ENCODE results near the gene CCDC186.
"Not testable (repeated sequence)": the region's sequence is repeated elsewhere in the genome, so short reads cannot be mapped to it uniquely, and the experiment has no call there.

Gene CCDC186

DNA sequence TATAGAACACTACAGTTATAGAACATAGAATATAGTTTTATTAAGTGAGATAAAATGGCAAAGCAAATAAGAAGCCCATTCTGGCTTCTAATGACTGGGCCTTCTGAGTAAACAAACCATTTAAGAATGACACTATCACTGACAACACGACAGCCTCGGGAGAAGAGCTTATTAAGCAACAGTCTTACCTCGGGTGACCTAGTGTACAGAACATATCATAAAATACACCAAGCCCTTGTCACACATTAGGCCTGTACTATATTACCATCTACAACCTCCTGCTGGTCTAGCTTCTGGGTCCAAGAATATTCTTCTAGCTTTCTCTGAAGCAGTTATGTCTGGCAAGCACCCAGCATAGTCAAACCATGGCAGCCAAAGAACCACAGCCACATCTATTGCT lies 32.0 kb downstream of the CCDC186 start:
- TF ChIP-seq POLR2AphosphoS5 (IDR thresholded peaks at IDR 0.05; ENCODE audit: low read depth, low read length) (no peak), TAF1 (IDR thresholded peaks at IDR 0.05; ENCODE audit: borderline replicate concordance, low read depth, low read length) (no peak), POLR2A (IDR thresholded peaks at IDR 0.05; ENCODE audit: low read depth, low read length) (no peak)

DNA sequence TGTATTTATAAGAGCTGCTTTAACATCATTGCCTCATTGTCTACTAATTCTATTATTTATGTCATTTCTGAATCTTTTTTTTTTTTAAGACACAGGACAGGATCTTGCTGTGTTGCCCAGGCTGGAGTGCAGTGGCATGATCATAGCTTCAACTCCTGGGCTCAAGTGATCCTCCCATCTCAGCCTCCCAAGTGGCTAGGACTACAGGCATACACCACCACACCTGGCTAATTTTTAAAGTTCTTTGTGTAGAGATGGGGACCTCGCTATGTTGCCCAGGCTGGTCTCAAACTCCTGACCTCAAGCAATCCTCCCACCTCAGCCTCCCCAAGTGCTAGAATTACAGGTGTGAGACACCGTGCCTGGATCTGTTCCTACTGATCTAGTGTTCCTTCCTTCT lies 33.2 kb downstream of the CCDC186 start:
- not testable (repeated sequence) for FAIRE-seq; DNase-seq (ENCODE audit: insufficient read length)

More for the DNA sequence above, 32.0 kb downstream of the CCDC186 start:
- FAIRE-seq (no peak), DNase-seq (ENCODE audit: insufficient read length) (no peak)

DNA sequence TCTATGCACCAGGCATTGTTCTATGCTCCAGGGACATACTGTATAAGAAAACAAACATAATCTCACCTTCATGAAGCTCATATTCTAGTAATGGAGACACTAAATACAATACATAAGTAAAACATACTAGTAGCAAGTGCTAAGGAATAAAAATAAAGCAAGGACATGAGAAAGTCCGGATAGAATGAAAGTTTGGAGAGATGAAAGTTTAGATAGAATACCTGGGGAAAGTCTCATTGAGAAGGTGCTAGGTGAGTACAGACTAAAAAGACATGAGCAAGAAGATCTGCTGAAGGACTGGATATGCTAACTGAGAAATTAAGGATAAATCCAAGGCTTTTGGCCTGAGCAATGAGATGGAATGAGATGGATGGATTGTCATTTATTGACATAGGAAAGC lies 34.0 kb downstream of the CCDC186 start:
- no peak for FAIRE-seq
- DNase-seq (ENCODE audit: insufficient read length): no peak

DNA sequence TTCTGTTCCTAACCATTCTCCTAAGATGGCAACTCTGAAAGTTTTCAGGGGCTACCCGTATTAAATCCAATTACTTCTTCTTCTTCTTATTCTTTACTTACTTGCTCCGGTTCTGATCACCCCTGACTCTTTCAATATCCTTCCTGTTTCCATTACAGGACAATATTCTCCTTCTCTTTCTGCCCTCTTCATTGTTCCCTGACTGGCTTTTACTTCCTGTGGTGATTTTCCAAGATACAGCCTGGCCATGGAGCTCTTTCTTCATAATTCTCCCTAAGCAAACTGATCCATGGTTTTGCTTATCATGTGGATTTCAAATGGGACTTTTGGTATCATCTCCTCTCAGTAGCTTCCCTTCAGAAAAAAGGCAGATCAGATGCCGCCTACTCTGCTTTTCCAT lies 35.4 kb downstream of the CCDC186 start:
- FAIRE-seq (no peak), DNase-seq (ENCODE audit: insufficient read length) (no peak)
- TF ChIP-seq TAF1 (IDR thresholded peaks at IDR 0.05; ENCODE audit: borderline replicate concordance, low read depth, low read length) (no peak), POLR2A (IDR thresholded peaks at IDR 0.05; ENCODE audit: low read depth, low read length) (no peak), POLR2AphosphoS5 (IDR thresholded peaks at IDR 0.05; ENCODE audit: low read depth, low read length) (no peak)

More for the DNA sequence above, 34.0 kb downstream of the CCDC186 start:
- TF ChIP-seq POLR2A (IDR thresholded peaks at IDR 0.05; ENCODE audit: low read depth, low read length): no peak
- no peak for TF ChIP-seq TAF1 (IDR thresholded peaks at IDR 0.05; ENCODE audit: borderline replicate concordance, low read depth, low read length)
- no peak for TF ChIP-seq POLR2AphosphoS5 (IDR thresholded peaks at IDR 0.05; ENCODE audit: low read depth, low read length)

DNA sequence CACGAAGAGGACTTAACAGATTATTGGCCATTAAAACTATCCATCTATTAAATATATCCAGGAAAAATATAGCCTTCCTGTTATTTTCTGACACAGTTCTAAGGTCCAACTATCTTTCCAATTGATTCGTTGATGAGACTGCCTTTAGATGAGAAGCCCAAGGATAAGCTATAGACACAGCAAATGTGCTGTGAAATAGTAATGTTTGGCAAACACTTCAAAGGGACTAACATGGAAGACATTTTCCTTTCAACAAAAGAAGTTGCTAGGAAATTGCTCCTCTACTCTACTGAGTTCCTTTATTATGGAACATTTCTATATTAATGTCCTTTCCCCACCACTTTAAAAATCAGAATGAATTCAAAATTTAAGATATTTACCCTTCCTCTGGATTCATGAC lies 38.5 kb downstream of the CCDC186 start:
- TF ChIP-seq TAF1 (IDR thresholded peaks at IDR 0.05; ENCODE audit: borderline replicate concordance, low read depth, low read length) (no peak), POLR2A (IDR thresholded peaks at IDR 0.05; ENCODE audit: low read depth, low read length) (no peak), POLR2AphosphoS5 (IDR thresholded peaks at IDR 0.05; ENCODE audit: low read depth, low read length) (no peak)
- FAIRE-seq (no peak), DNase-seq (ENCODE audit: insufficient read length) (no peak)

DNA sequence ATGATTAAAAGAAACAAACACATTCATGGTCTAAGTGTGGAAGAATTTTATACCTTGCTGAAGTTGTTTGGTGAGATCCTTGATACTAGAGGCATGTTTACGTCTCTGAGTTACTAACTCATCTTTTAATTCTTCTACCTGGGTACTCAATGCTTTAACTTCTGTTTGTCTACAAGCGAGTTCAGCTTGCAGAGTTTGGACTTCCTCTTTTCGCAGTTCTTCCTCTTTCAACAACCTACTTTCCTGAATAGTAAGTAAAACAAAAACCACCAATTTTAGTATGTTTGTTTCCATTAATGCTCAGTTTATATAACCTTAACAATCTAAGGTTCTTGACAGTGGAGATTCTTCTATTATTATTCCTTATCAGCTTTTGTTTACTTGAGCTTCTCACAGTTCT lies 42.9 kb downstream of the CCDC186 start:
- no peak for DNase-seq (ENCODE audit: insufficient read length)
- FAIRE-seq: peak; percentile 61
- TF ChIP-seq POLR2A (IDR thresholded peaks at IDR 0.05; ENCODE audit: low read depth, low read length) (no peak), POLR2AphosphoS5 (IDR thresholded peaks at IDR 0.05; ENCODE audit: low read depth, low read length) (no peak), TAF1 (IDR thresholded peaks at IDR 0.05; ENCODE audit: borderline replicate concordance, low read depth, low read length) (no peak)

DNA sequence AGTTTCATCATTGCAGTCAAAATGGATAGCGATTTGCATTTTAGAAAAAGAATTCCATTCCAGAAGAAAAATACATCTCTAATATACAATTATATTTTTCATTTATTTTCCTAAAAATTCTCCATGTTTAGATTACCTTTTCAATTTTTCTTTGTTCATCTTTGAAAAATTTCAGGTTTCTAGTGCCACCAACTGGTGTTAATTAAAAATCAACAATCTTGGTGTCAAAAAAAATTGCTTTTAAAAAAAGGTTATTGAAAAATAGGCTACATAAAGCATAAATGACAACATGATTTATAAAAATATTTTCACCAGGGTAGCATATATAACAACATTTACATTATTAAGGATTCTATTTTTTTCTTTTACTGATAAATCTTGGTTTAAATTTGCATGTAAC lies 53.0 kb downstream of the CCDC186 start:
- no peak for TF ChIP-seq TAF1 (IDR thresholded peaks at IDR 0.05; ENCODE audit: borderline replicate concordance, low read depth, low read length)
- no peak for TF ChIP-seq POLR2A (IDR thresholded peaks at IDR 0.05; ENCODE audit: low read depth, low read length)
- TF ChIP-seq POLR2AphosphoS5 (IDR thresholded peaks at IDR 0.05; ENCODE audit: low read depth, low read length): no peak
- FAIRE-seq (no peak), DNase-seq (ENCODE audit: insufficient read length) (no peak)

DNA sequence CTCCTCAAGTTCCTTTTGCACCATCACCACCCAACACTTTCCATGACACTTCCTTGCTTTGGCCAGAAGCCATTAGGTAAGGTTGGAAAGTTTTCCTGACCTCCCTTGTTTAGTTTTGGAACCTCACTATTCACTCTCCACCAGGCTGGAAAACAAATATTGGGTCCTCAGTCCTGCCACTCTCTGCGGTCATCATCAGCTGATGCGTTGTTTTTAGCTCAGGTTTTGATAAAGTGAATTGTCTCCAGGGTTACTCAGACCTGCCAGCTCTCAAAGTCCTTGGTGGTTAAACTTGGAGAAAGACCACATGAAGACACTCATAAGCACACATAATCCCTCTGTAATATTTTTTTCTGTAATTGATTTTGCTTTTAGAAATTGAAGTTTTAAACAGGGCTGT lies 55.5 kb downstream of the CCDC186 start:
- DNase-seq (ENCODE audit: insufficient read length) (no peak), FAIRE-seq (no peak)
- no peak for TF ChIP-seq POLR2A (IDR thresholded peaks at IDR 0.05; ENCODE audit: low read depth, low read length)
- no peak for TF ChIP-seq TAF1 (IDR thresholded peaks at IDR 0.05; ENCODE audit: borderline replicate concordance, low read depth, low read length)
- no peak for TF ChIP-seq POLR2AphosphoS5 (IDR thresholded peaks at IDR 0.05; ENCODE audit: low read depth, low read length)

DNA sequence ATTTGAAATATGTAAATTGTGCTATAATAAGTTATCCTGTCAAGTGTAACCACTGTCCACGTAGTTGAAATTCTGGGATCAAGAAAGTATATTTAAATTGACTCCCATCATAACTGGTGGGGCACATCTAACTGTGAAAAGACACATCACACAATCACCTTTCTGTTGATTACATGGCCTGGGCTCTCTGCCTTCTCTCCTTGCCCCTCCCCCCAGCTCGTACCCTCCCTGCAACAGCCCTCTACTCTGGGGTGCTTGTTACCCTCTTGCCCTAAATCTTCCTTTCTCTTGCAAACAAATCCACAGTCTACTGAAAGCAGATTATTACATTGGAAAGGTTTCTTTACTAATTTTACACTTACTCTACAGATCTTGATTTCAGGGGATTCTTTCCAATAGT lies 56.3 kb downstream of the CCDC186 start:
- TF ChIP-seq POLR2AphosphoS5 (IDR thresholded peaks at IDR 0.05; ENCODE audit: low read depth, low read length): no peak
- no peak for TF ChIP-seq POLR2A (IDR thresholded peaks at IDR 0.05; ENCODE audit: low read depth, low read length)
- TF ChIP-seq TAF1 (IDR thresholded peaks at IDR 0.05; ENCODE audit: borderline replicate concordance, low read depth, low read length): no peak
- DNase-seq (ENCODE audit: insufficient read length) (no peak), FAIRE-seq (no peak)

DNA sequence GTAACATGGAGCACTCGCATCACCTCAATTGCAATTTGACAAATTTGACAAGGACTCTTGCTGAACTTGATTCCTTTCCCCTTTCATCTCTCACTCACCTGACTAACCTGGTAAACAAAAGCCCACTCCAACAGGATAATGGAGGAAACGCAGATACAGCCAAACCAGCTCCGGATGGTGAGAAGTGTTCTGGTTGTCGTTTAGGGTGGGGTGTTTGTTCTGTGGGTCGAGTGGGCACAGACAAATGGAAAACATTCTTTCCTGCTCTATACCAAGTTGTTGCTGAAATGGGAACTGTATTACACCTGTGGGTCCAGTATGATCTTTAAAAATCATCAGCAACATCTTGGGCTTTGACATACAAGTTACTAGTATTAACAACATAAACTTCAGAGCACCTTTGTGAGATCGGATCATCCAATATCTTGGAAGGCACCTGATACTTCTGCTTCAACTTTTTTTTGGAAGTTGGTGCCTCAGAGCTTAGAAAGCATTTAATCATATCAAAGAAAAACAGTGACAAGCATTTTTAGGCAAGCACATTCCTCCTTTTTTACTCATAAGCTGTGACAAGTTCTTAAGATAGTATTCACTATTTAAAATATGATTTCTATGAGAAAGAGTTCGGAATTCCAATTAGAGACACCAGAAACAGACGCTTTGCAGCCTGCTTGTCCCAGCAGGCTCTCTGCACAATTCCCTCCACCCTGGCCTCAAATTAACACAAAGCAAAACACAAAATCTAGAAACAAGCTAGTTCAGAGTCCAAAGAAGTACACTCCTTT lies 58.1 kb downstream of the CCDC186 start:
- TF ChIP-seq POLR2A (IDR thresholded peaks at IDR 0.05; ENCODE audit: low read depth, low read length) (no peak), POLR2AphosphoS5 (IDR thresholded peaks at IDR 0.05; ENCODE audit: low read depth, low read length) (no peak), TAF1 (IDR thresholded peaks at IDR 0.05; ENCODE audit: borderline replicate concordance, low read depth, low read length) (no peak)
- FAIRE-seq: no peak
- no peak for DNase-seq (ENCODE audit: insufficient read length)

DNA sequence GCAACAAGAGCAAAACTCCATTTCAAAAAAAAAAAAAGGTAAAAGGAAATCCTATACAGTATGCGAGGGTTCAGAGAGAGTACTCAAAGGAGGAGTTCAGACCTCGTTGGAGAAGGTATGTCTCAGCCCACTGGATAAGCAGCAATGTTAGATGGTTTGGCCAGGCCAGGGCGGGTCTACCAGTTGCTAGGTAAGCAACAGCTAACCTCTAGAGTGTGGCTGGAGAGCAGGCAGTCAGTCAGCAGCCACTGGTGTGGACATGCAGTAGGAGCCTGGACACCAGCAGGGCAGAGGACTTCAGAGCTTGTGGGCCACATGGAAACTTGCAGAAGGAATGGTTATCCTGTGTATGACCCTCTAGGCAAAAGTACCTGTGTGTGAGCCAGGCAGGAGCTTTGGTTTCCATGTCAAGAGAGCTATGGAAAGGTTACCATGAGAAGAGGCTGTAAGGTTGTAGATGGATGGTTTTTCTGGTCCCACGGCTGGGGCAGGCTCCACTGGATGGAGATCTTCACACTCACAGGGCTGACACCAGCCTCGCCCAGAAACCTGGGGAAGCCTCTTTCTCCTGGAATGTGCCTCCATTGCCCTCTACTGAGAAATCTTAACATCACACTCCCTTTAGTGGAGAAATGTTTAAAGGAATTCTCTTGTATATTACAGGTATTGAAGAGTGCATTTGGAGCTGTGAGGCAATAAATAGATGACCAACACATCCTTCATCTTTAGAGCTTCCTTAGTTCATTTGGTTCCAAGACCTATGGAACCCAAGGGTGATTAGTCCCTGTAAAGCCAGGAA lies 63.6 kb downstream of the CCDC186 start:
- no peak for FAIRE-seq
- no peak for TF ChIP-seq POLR2A (IDR thresholded peaks at IDR 0.05; ENCODE audit: low read depth, low read length)
- TF ChIP-seq POLR2AphosphoS5 (IDR thresholded peaks at IDR 0.05; ENCODE audit: low read depth, low read length): no peak
- no peak for TF ChIP-seq TAF1 (IDR thresholded peaks at IDR 0.05; ENCODE audit: borderline replicate concordance, low read depth, low read length)
- no peak for DNase-seq (ENCODE audit: insufficient read length)

DNA sequence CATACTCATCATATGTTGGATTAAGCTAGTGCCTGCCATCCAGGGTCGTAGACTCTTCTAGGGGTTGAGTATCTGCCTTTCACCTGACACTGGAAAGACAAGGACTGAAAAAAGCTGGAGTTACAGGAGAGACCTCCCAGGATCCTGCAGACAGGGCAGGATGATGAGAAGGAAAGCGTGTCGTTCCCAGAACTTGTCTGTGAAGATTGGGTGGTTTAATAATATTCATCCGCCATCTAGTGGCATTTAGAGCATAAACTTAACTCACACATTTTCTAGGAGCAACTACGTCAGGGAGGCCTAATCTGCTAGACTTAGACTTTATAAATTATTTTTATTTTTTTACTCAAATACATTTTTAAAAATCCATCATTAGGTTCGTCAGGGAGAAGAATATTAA lies 70.7 kb downstream of the CCDC186 start:
- no peak for TF ChIP-seq POLR2AphosphoS5 (IDR thresholded peaks at IDR 0.05; ENCODE audit: low read depth, low read length)
- TF ChIP-seq POLR2A (IDR thresholded peaks at IDR 0.05; ENCODE audit: low read depth, low read length): no peak
- FAIRE-seq: peak; percentile 65
- no peak for DNase-seq (ENCODE audit: insufficient read length)

Measured in GM12892 (cell line).